H54 (cell line): Measurements from ENCODE around the gene TCL1A.

Experiments
- DNase-seq: peaks from one replicate; pipeline ENCODE4 v3.0.0; 2011; ENCODE audit warnings: low spot score, mixed read lengths; ENCODE audit not compliant: insufficient read length
- FAIRE-seq: peaks from 3 replicates; lab custom pipeline; 2011; peaks lifted over from hg19 to GRCh38; lab: Jason Lieb, UNC
- POLR2A ChIP-seq: IDR thresholded peaks from 2 replicates; pipeline ENCODE4 v1.6.1; 2011; ENCODE audit warnings: low read depth, mild to moderate bottlenecking, low read length

Gene TCL1A

GRCh38 chr14:95698287-95698686 is 15.6 kb downstream of the TCL1A start:
- FAIRE-seq (no peak), DNase-seq (no peak)
- TF ChIP-seq POLR2A, result no peak

GRCh38 chr14:95697764-95698163 is 16.2 kb downstream of the TCL1A start:
- no peak for TF ChIP-seq POLR2A
- no peak for FAIRE-seq
- no peak for DNase-seq

GRCh38 chr14:95696741-95697140 is 17.2 kb downstream of the TCL1A start:
- TF ChIP-seq POLR2A, result no peak
- DNase-seq (no peak), FAIRE-seq (no peak)

GRCh38 chr14:95695913-95696312 is 18.0 kb downstream of the TCL1A start:
- DNase-seq (no peak), FAIRE-seq (no peak)
- TF ChIP-seq POLR2A, result no peak

GRCh38 chr14:95695051-95695450 is 18.9 kb downstream of the TCL1A start:
- FAIRE-seq (no peak), DNase-seq (no peak)
- TF ChIP-seq POLR2A, result no peak

- DNase-seq (no peak), FAIRE-seq (no peak)
- TF ChIP-seq POLR2A, result no peak
Measured at GRCh38 chr14:95692109-95692508, 21.8 kb downstream of the TCL1A start.

- FAIRE-seq (no peak), DNase-seq (no peak)
- no peak for TF ChIP-seq POLR2A
Measured at GRCh38 chr14:95691591-95691990, 22.3 kb downstream of the TCL1A start.

- TF ChIP-seq POLR2A, result no peak
- DNase-seq (no peak), FAIRE-seq (no peak)
Measured at GRCh38 chr14:95690815-95691214, 23.1 kb downstream of the TCL1A start.

- no peak for TF ChIP-seq POLR2A
- DNase-seq, result no peak
- no peak for FAIRE-seq
Measured at GRCh38 chr14:95689441-95689840, 24.5 kb downstream of the TCL1A start.

GRCh38 chr14:95686935-95687334 is 27.0 kb downstream of the TCL1A start:
- TF ChIP-seq POLR2A, result no peak
- no peak for FAIRE-seq
- no peak for DNase-seq

GRCh38 chr14:95685978-95686922 is 27.7 kb downstream of the TCL1A start, which contains the start of gene TCL1B:
Gene TCL1B (plus strand): TSS chr14:95686426. CDS start chr14:95686468, 42 bp downstream.
- DNase-seq (no peak), FAIRE-seq (no peak)

GRCh38 chr14:95683793-95684192 is 30.1 kb downstream of the TCL1A start:
- TF ChIP-seq POLR2A, result no peak
- DNase-seq, result peak; percentile 39
- FAIRE-seq, result no peak

More at GRCh38 chr14:95685978-95686922, 27.7 kb downstream of the TCL1A start, which contains the start of gene TCL1B:
- TF ChIP-seq POLR2A, result no peak

GRCh38 chr14:95681153-95681552 is 32.8 kb downstream of the TCL1A start:
- no peak for DNase-seq
- FAIRE-seq, result no peak
- no peak for TF ChIP-seq POLR2A

- DNase-seq, result no peak
- TF ChIP-seq POLR2A, result no peak
- no peak for FAIRE-seq
Measured at GRCh38 chr14:95679998-95680735, 33.8 kb downstream of the TCL1A start.
